AG04449 (cell line): ENCODE measurements around the gene CPE.

Source experiments
- CTCF ChIA-PET: fragments of 350-600 bp; formaldehyde crosslinking; extraction: SDS; loops from one replicate; lab custom pipeline; 2021; ENCODE audit warnings: antibody characterized with exemption; lab: Yijun Ruan, JAX
- POLR2A ChIA-PET: fragments of 400-600, 350-600 bp; formaldehyde crosslinking; extraction: SDS; loops from one replicate; lab custom pipeline; 2020; ENCODE audit warnings: antibody characterized with exemption, inconsistent platforms; lab: Yijun Ruan, JAX
- DNase-seq: peaks from one replicate; pipeline ENCODE4 v3.0.0-alpha.2; 2010; ENCODE audit warnings: low read depth, low spot score
- H3K4me3 ChIP-seq: 2 replicates; pipeline ENCODE4 v1.5.1; 2011; ENCODE audit warnings: low read depth, mild to moderate bottlenecking, control low read depth, low read length
- TF ChIP-seq, protein P1 (sequence below): IDR thresholded peaks from one replicate; pipeline ENCODE4 v1.5.1; 2011; ENCODE audit warnings: mild to moderate bottlenecking, moderate library complexity, low read length, control low read depth, inconsistent platforms; ENCODE audit not compliant: insufficient read depth; ENCODE audit errors: missing control alignments

CPE gene

DNA sequence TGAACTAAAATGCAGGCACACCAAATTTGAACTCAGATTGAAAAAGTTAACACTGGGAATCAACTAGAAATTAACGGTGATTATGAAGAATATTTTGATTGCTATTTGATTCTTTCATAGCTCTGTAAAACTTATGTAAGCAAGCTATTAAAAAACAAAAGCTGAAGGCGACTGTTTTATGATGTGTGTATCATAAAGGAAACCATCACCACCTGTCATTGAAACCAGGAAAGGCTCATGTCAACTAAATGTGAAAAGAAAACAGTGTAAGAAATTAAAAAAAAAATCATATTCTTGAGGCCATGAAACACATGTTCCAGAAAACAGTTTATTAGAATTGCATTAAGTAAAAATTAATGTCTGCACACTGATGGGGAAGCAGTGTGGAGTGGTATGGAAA, 24.2 kb downstream of the CPE start:
- ChIA-PET CTCF (no interaction called here), POLR2A (no interaction called here)
- no peak for DNase-seq
- no peak overlapping the region for H3K4me3 ChIP-seq
- TF ChIP-seq, protein P1, sequence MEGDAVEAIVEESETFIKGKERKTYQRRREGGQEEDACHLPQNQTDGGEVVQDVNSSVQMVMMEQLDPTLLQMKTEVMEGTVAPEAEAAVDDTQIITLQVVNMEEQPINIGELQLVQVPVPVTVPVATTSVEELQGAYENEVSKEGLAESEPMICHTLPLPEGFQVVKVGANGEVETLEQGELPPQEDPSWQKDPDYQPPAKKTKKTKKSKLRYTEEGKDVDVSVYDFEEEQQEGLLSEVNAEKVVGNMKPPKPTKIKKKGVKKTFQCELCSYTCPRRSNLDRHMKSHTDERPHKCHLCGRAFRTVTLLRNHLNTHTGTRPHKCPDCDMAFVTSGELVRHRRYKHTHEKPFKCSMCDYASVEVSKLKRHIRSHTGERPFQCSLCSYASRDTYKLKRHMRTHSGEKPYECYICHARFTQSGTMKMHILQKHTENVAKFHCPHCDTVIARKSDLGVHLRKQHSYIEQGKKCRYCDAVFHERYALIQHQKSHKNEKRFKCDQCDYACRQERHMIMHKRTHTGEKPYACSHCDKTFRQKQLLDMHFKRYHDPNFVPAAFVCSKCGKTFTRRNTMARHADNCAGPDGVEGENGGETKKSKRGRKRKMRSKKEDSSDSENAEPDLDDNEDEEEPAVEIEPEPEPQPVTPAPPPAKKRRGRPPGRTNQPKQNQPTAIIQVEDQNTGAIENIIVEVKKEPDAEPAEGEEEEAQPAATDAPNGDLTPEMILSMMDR, result no peak

- CTCF ChIA-PET, result no interaction called here
- H3K4me3 ChIP-seq, result no peak overlapping the region
- TF ChIP-seq, protein P1, result no peak
- no peak for DNase-seq
- POLR2A ChIA-PET, result no interaction called here
These were observed 24.8 kb downstream of the CPE start for GRCh38 chr4:165403637-165404036.

GRCh38 chr4:165404080-165404479, 25.3 kb downstream of the CPE start:
- no peak for DNase-seq
- ChIA-PET CTCF (no interaction called here), POLR2A (no interaction called here)
- no peak overlapping the region for H3K4me3 ChIP-seq
- TF ChIP-seq, protein P1, result no peak

GRCh38 chr4:165404696-165405095, 25.9 kb downstream of the CPE start:
- TF ChIP-seq, protein P1, result no peak
- POLR2A ChIA-PET, result no interaction called here
- DNase-seq, result no peak
- CTCF ChIA-PET, result no interaction called here
- H3K4me3 ChIP-seq, result no peak overlapping the region

GRCh38 chr4:165410214-165410613, 31.4 kb downstream of the CPE start:
- DNase-seq, result no peak
- POLR2A ChIA-PET, result no interaction called here
- TF ChIP-seq, protein P1, result no peak
- CTCF ChIA-PET, result no interaction called here
- H3K4me3 ChIP-seq, result no peak overlapping the region

- CTCF ChIA-PET, result no interaction called here
- no peak overlapping the region for H3K4me3 ChIP-seq
- TF ChIP-seq, protein P1, result no peak
- no peak for DNase-seq
- POLR2A ChIA-PET, result no interaction called here
These were observed 37.1 kb downstream of the CPE start for GRCh38 chr4:165415910-165416309.
